Calu3 (cell line): ENCODE measurements around the gene ST8SIA2. TPM values are rescaled to one million over a fixed set of nuclear protein-coding genes. Genes with fewer than 3 reads are reported as not detected.

Experiments
- BruUV-seq: library from RNA; stranded (reverse); fragments of 400-500 nt; replicated peaks from 2 replicates; lab custom pipeline; 2021; lab: Mats Ljungman, UMichigan
- CTCF ChIA-PET: fragments of 300-600 bp; sonication (Branson Sonifier 250); formaldehyde crosslinking; loops from one replicate; lab custom pipeline; 2022; ENCODE audit warnings: antibody characterized with exemption; lab: Charles Lee
- DNase-seq: peaks from one replicate; pipeline ENCODE4 v3.0.0; 2022
- H3K27ac Mint-ChIP-seq: one replicate; pipeline ENCODE4 v1.8.0; 2022; ENCODE audit warnings: mixed read lengths; ENCODE audit not compliant: unreplicated experiment
- H3K27me3 Mint-ChIP-seq: one replicate; pipeline ENCODE4 v1.8.0; 2022; ENCODE audit warnings: mixed read lengths; ENCODE audit not compliant: unreplicated experiment
- H3K36me3 Mint-ChIP-seq: one replicate; pipeline ENCODE4 v1.8.0; 2022; ENCODE audit warnings: mild to moderate bottlenecking, moderate library complexity, mixed read lengths; ENCODE audit not compliant: insufficient read depth, unreplicated experiment
- H3K4me1 Mint-ChIP-seq: one replicate; pipeline ENCODE4 v1.8.0; 2022; ENCODE audit warnings: mild to moderate bottlenecking, low read depth, mixed read lengths; ENCODE audit not compliant: unreplicated experiment
- H3K4me3 Mint-ChIP-seq: one replicate; pipeline ENCODE4 v1.8.0; 2022; ENCODE audit warnings: mild to moderate bottlenecking, low read depth, moderate library complexity, mixed read lengths; ENCODE audit not compliant: unreplicated experiment
- H3K9me3 Mint-ChIP-seq: one replicate; pipeline ENCODE4 v1.8.0; 2022; ENCODE audit warnings: low read depth, mixed read lengths; ENCODE audit not compliant: unreplicated experiment
- CTCF ChIP-seq: fragments of 200-600 bp; IDR thresholded peaks from one replicate; pipeline ENCODE4 v1.8.0; 2022; ENCODE audit warnings: antibody characterized with exemption; ENCODE audit not compliant: unreplicated experiment
- intact Hi-C: fragments of 100-400 bp; cut with micrococcal nuclease; formaldehyde crosslinking; loops from one replicate; pipeline ENCODE4 v1.10.0; 2022; ENCODE audit not compliant: unreplicated experiment
- total RNA-seq: library from RNA; stranded (reverse); gene quantifications from 2 replicates; pipeline ENCODE4 v1.2.3, GENCODE V29; 2022

ST8SIA2 gene
- total RNA-seq, 1 experiment from 2014 or later = not detected

GRCh38 chr15:92448370-92448769 lies 54.7 kb downstream of the ST8SIA2 start:
- no peak overlapping the region for H3K27ac Mint-ChIP-seq
- H3K9me3 Mint-ChIP-seq = no peaks in the 10 kb centered on the region
- no peaks in the 10 kb centered on the region for H3K27me3 Mint-ChIP-seq
- no peak overlapping the region for H3K4me3 Mint-ChIP-seq
- no peaks in the 10 kb centered on the region for H3K36me3 Mint-ChIP-seq
- CTCF ChIA-PET = no interaction called here
- DNase-seq = no peak
- no peak for TF ChIP-seq CTCF
- H3K4me1 Mint-ChIP-seq = no peaks in the 10 kb centered on the region
- intact Hi-C loops = no loop called here
- no TSS peak for BruUV-seq

- no TSS peak for BruUV-seq
- H3K4me3 Mint-ChIP-seq = no peak overlapping the region
- no peak for TF ChIP-seq CTCF
- H3K4me1 Mint-ChIP-seq = no peaks in the 10 kb centered on the region
- DNase-seq = no peak
- intact Hi-C loops = no loop called here
- no peak overlapping the region for H3K27ac Mint-ChIP-seq
- H3K9me3 Mint-ChIP-seq = no peaks in the 10 kb centered on the region
- H3K36me3 Mint-ChIP-seq = no peaks in the 10 kb centered on the region
- CTCF ChIA-PET = no interaction called here
- H3K27me3 Mint-ChIP-seq = no peaks in the 10 kb centered on the region
Observed at GRCh38 chr15:92449476-92449875, 55.8 kb downstream of the ST8SIA2 start.

- Mint-ChIP-seq H3K27me3 (no peaks in the 10 kb centered on the region), H3K27ac (no peak overlapping the region), H3K4me1 (no peaks in the 10 kb centered on the region), H3K9me3 (no peaks in the 10 kb centered on the region), H3K36me3 (no peaks in the 10 kb centered on the region), H3K4me3 (no peak overlapping the region)
- no peak for DNase-seq
- no peak for TF ChIP-seq CTCF
- intact Hi-C loops = no loop called here
- CTCF ChIA-PET = no interaction called here
- no TSS peak for BruUV-seq
Observed at GRCh38 chr15:92451225-92451825, 57.6 kb downstream of the ST8SIA2 start.

- Mint-ChIP-seq H3K9me3 (no peaks in the 10 kb centered on the region), H3K36me3 (no peaks in the 10 kb centered on the region), H3K4me3 (no peak overlapping the region), H3K27ac (no peak overlapping the region), H3K27me3 (no peaks in the 10 kb centered on the region), H3K4me1 (no peaks in the 10 kb centered on the region)
- no peak for TF ChIP-seq CTCF
- no peak for DNase-seq
- intact Hi-C loops = no loop called here
- CTCF ChIA-PET = no interaction called here
- BruUV-seq = no TSS peak
Observed at GRCh38 chr15:92452143-92452542, 58.5 kb downstream of the ST8SIA2 start.
